ENCODE data around the gene ZNF70. TPM values are rescaled to one million over a fixed set of nuclear protein-coding genes. Genes with fewer than 3 reads are reported as not detected.

ZNF70 gene
- total and polyA plus RNA-seq, 2 of the 13 experiments (the other 11 are each of a cell fraction or from before 2014, with no cell fraction given): 0.62 to 3.6 TPM

GRCh38 chr22:23774922-23775436 lies 24.1 kb upstream of the ZNF70 start (continued):
- no peak for TF ChIP-seq ZBTB40 (IDR thresholded peaks at IDR 0.05)
- no peak for TF ChIP-seq ZBTB40 (CRISPR knock-in tag; IDR thresholded peaks at IDR 0.05)
- no peak for TF ChIP-seq FOSL1 (CRISPR knock-in tag; IDR thresholded peaks at IDR 0.05; ENCODE audit: borderline replicate concordance)
- TF ChIP-seq LBX2 (CRISPR knock-in tag; IDR thresholded peaks at IDR 0.05; ENCODE audit: borderline replicate concordance): 0 out of 2 replicates have a peak, but pooled peaks have one; percentile 12
- no peak for TF ChIP-seq GRHL1 (CRISPR knock-in tag; conservative IDR thresholded peaks at IDR 0.05)
- no peak for TF ChIP-seq POGK (CRISPR knock-in tag; conservative IDR thresholded peaks at IDR 0.05)
- no peak for TF ChIP-seq SMARCE1 (IDR thresholded peaks at IDR 0.05; ENCODE audit: borderline replicate concordance)
- no peak for TF ChIP-seq REPIN1 (CRISPR knock-in tag; IDR thresholded peaks at IDR 0.05; ENCODE audit: borderline replicate concordance, low read depth)
